ENCODE measurements around the gene LPO.

LPO gene

GRCh38 chr17:58306131-58306951 lies 68.0 kb downstream of the LPO start:
- no peak for DNase-seq

GRCh38 chr17:58307468-58308172 lies 69.2 kb downstream of the LPO start:
- DNase-seq: no peak

GRCh38 chr17:58308173-58308984 lies 70.0 kb downstream of the LPO start:
- DNase-seq: no peak

GRCh38 chr17:58308985-58309917 lies 70.9 kb downstream of the LPO start:
- no peak for DNase-seq

- DNase-seq: no peak
Observed at GRCh38 chr17:58309918-58310259, 71.5 kb downstream of the LPO start.

GRCh38 chr17:58310511-58311428 lies 72.4 kb downstream of the LPO start:
- DNase-seq: no peak

GRCh38 chr17:58311429-58311894 lies 73.1 kb downstream of the LPO start:
- no peak for DNase-seq

GRCh38 chr17:58312021-58312630 lies 73.7 kb downstream of the LPO start:
- no peak for DNase-seq

- DNase-seq: no peak
Observed at GRCh38 chr17:58312829-58313228, 74.4 kb downstream of the LPO start.

- no peak for DNase-seq
Observed at GRCh38 chr17:58313815-58314705, 75.7 kb downstream of the LPO start.

GRCh38 chr17:58314706-58315015 lies 76.3 kb downstream of the LPO start:
- DNase-seq: no peak

- DNase-seq: no peak
Observed at GRCh38 chr17:58315281-58315711, 76.9 kb downstream of the LPO start.

GRCh38 chr17:58315750-58316149 lies 77.4 kb downstream of the LPO start:
- no peak for DNase-seq

GRCh38 chr17:58316260-58316960 lies 78.0 kb downstream of the LPO start:
- DNase-seq: no peak

- peak; percentile 68 for DNase-seq
Observed at GRCh38 chr17:58317421-58318064, 79.2 kb downstream of the LPO start.

- no peak for DNase-seq
Observed at GRCh38 chr17:58318065-58318481, 79.7 kb downstream of the LPO start.
